ENCODE measurements around the gene MTURN. TPM values are rescaled to one million over a fixed set of nuclear protein-coding genes. Genes with fewer than 3 reads are reported as not detected.

The MTURN gene
- 40.9 TPM for total RNA-seq

DNA sequence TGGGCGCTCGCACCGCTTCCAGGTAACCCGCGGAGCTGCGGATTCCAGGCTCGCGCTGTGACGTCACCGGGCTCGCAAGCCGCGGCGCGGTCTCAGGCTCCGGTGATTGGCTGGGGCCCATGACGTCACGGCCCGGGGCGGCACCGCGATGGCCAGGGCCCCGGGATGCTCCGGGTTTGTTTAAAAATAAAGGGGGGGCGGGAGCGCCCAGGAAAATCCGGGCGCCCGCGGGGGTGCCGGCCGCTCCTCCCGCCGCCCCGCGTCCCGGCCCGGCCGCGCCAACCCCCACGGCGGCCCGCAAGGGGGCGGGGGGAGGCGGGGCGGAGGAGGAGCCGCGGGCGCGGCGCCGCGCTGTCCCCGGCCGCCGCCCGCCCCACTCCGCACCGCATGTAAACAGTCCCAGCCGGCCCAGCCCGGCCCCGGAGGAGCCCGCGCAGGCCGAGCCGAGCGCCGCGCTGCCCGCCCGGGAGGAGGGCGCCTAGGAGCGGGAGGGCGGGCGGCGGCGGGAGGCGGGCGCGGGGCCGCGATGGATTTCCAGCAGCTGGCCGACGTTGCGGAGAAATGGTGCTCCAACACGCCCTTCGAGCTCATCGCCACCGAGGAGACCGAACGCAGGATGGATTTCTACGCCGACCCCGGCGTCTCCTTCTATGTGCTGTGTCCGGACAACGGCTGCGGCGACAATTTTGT is at the start of gene MTURN:
TSS of gene MTURN (plus strand) at position 376 of the 690 bp plus-strand sequence. CDS start at position 527, 151 bp downstream.
- Histone ChIP-seq H3K4me3 (peak within 1 kb of the TSS; percentile 84 to 85), H3K9me3 (no peaks in the 10 kb centered on the region), H3K27me3 (no peaks in the 10 kb centered on the region), H3K36me3 (no peaks in the 10 kb centered on the region), H3K4me1 (peaks cover 8 to 12% of the 10 kb centered on the region in 2 donors), H3K27ac (peak within 1 kb of the TSS; percentile 89 to 96)
- intact Hi-C loops (cut with DNase I): loop anchor here (1.0 to 10.0 kb wide), 7 partner anchors 18 to 460 kb away; partner anchors contain the start of genes GARS1, PLEKHA8, SCRN1 and ZNRF2
- DNase-seq (ENCODE audit: low spot score in 2 of 2): peak; percentile 56 to 94
- TF ChIP-seq, protein P1, sequence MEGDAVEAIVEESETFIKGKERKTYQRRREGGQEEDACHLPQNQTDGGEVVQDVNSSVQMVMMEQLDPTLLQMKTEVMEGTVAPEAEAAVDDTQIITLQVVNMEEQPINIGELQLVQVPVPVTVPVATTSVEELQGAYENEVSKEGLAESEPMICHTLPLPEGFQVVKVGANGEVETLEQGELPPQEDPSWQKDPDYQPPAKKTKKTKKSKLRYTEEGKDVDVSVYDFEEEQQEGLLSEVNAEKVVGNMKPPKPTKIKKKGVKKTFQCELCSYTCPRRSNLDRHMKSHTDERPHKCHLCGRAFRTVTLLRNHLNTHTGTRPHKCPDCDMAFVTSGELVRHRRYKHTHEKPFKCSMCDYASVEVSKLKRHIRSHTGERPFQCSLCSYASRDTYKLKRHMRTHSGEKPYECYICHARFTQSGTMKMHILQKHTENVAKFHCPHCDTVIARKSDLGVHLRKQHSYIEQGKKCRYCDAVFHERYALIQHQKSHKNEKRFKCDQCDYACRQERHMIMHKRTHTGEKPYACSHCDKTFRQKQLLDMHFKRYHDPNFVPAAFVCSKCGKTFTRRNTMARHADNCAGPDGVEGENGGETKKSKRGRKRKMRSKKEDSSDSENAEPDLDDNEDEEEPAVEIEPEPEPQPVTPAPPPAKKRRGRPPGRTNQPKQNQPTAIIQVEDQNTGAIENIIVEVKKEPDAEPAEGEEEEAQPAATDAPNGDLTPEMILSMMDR (IDR thresholded peaks at IDR 0.05): peak in 1 of 3 experiments; percentile 10

GRCh38 chr7:30086529-30086928 is 48.3 kb upstream of the MTURN start:
- no peak overlapping the region for H3K27ac ChIP-seq
- H3K27me3 ChIP-seq: no peaks in the 10 kb centered on the region
- no peaks in the 10 kb centered on the region for H3K36me3 ChIP-seq
- intact Hi-C loops (cut with DNase I): no loop called here
- TF ChIP-seq, protein P1 (IDR thresholded peaks at IDR 0.05): no peak
- no peaks in the 10 kb centered on the region for H3K4me1 ChIP-seq
- no peak for DNase-seq (ENCODE audit: low spot score in 2 of 2)
- no peak overlapping the region for H3K4me3 ChIP-seq
- no peaks in the 10 kb centered on the region for H3K9me3 ChIP-seq

- no peak overlapping the region for H3K27ac ChIP-seq
- TF ChIP-seq, protein P1 (IDR thresholded peaks at IDR 0.05): no peak
- H3K9me3 ChIP-seq: no peaks in the 10 kb centered on the region
- no peak overlapping the region for H3K4me3 ChIP-seq
- DNase-seq (ENCODE audit: low spot score in 2 of 2): no peak
- H3K36me3 ChIP-seq: no peaks in the 10 kb centered on the region
- H3K4me1 ChIP-seq: no peaks in the 10 kb centered on the region
- intact Hi-C loops (cut with DNase I): no loop called here
- H3K27me3 ChIP-seq: no peaks in the 10 kb centered on the region
Observed at GRCh38 chr7:30087371-30087770, 47.4 kb upstream of the MTURN start.

GRCh38 chr7:30088362-30088761 is 46.4 kb upstream of the MTURN start:
- Histone ChIP-seq H3K9me3 (no peaks in the 10 kb centered on the region), H3K27ac (no peak overlapping the region), H3K4me1 (no peaks in the 10 kb centered on the region), H3K36me3 (no peaks in the 10 kb centered on the region), H3K4me3 (no peak overlapping the region), H3K27me3 (no peaks in the 10 kb centered on the region)
- intact Hi-C loops (cut with DNase I): no loop called here
- TF ChIP-seq, protein P1 (IDR thresholded peaks at IDR 0.05): no peak
- DNase-seq (ENCODE audit: low spot score in 2 of 2): no peak

DNA sequence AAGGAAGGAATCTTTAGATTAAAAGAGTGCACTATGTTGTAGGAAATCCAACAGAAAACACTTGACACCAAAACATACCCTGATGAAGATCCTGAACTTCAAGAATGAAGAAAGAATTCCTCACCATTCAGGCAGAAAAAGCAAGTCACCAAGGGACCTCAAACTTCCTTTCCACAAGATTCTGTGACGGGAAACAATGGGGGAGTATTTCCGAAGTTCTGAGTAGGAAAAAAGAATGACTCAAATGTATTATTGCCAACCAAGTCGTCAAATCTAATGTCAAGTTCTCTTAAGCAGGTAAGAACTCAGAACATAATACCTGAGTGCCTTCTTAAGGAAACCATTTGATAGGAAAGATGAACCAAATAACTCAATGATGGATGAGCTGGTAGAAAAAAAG is 44.7 kb upstream of the MTURN start:
- Histone ChIP-seq H3K27ac (no peak overlapping the region), H3K4me3 (no peak overlapping the region), H3K27me3 (no peaks in the 10 kb centered on the region), H3K4me1 (no peaks in the 10 kb centered on the region), H3K36me3 (no peaks in the 10 kb centered on the region), H3K9me3 (no peaks in the 10 kb centered on the region)
- intact Hi-C loops (cut with DNase I): no loop called here
- TF ChIP-seq, protein P1 (IDR thresholded peaks at IDR 0.05): no peak
- DNase-seq (ENCODE audit: low spot score in 2 of 2): no peak

Data from ascending aorta (tissue), 2 donors.